ENCODE data around the gene MCC. TPM values are rescaled to one million over a fixed set of nuclear protein-coding genes. Genes with fewer than 3 reads are reported as not detected.

The MCC gene
- total and polyA plus RNA-seq, 4 donors, result 9.0 to 47.3 (median 14.7) TPM

DNA sequence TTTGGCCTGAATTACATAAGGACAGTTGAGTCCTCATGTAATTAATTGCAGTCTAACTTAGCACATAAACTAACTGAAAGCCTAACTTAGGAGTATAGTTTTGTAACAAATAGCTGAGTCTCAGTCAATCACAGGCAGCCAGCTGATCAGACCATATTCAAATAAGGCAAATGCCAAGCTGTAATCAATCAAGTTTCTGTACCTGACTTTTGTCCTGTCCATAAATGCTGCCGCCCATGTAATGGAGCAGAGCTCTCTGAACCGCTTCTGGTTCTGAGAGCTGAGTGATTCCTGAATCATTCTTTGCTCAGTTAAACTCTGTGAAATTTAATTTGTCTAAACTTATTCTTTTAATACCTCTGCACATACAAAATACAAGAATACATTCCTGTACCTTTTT lies 158.3 kb downstream of the MCC start:
- Histone ChIP-seq H3K4me3 (ENCODE audit: low read depth in 1 of 3, low read length in 3 of 3) (peak overlapping the region in 1 of 3 donors; percentile 6), H3K4me1 (ENCODE audit: control insufficient read depth in 4 of 4, insufficient read depth in 4 of 4, low read length in 3 of 4) (peaks cover 0 to 32% (median 14%) of the 10 kb centered on the region in 4 donors), H3K9ac (ENCODE audit: low read depth in 1 of 2, low read length in 2 of 2) (no peak overlapping the region), H3K9me3 (ENCODE audit: control insufficient read depth in 4 of 4, low read length in 3 of 4) (no peaks in the 10 kb centered on the region), H3K36me3 (ENCODE audit: control insufficient read depth in 4 of 4, insufficient read depth in 3 of 4, low read depth in 1 of 4, low read length in 3 of 4) (no peaks in the 10 kb centered on the region), H3K27me3 (ENCODE audit: control insufficient read depth in 4 of 4, insufficient read depth in 4 of 4, low read length in 3 of 4) (no peaks in the 10 kb centered on the region), H3K27ac (ENCODE audit: low read depth in 1 of 2, low read length in 2 of 2) (peak overlapping the region; percentile 49 to 70)
- WGBS, result 15% methylated on average over 2 of the region's 2 CpGs
- TF ChIP-seq SP1 (IDR thresholded peaks at IDR 0.05) (peak; percentile 29), RAD21 (IDR thresholded peaks at IDR 0.05) (no peak), HNF4G (IDR thresholded peaks at IDR 0.05) (no peak), FOXA1 (IDR thresholded peaks at IDR 0.05) (no peak), YY1 (IDR thresholded peaks at IDR 0.05) (peak; percentile 31), FOXA2 (IDR thresholded peaks at IDR 0.05) (no peak), EGR1 (IDR thresholded peaks at IDR 0.05; ENCODE audit: low read depth in 2 of 2) (no peak), HNF4A (conservative IDR thresholded peaks at IDR 0.05) (no peak), JUND (IDR thresholded peaks at IDR 0.05) (no peak), GABPA (IDR thresholded peaks at IDR 0.05 in 1 of 2, conservative IDR thresholded peaks at IDR 0.05 in 1 of 2) (peak in 1 of 2 donors; percentile 5), TAF1 (conservative IDR thresholded peaks at IDR 0.05) (peak; percentile 63), RXRA (IDR thresholded peaks at IDR 0.05) (peak in 1 of 2 donors; percentile 11), NR2F2 (IDR thresholded peaks at IDR 0.05) (no peak)
- TF ChIP-seq, protein P1, sequence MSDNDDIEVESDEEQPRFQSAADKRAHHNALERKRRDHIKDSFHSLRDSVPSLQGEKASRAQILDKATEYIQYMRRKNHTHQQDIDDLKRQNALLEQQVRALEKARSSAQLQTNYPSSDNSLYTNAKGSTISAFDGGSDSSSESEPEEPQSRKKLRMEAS (IDR thresholded peaks at IDR 0.05), result no peak
- TF ChIP-seq, protein P2, sequence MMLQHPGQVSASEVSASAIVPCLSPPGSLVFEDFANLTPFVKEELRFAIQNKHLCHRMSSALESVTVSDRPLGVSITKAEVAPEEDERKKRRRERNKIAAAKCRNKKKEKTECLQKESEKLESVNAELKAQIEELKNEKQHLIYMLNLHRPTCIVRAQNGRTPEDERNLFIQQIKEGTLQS (IDR thresholded peaks at IDR 0.05), result no peak
- TF ChIP-seq, protein P3, sequence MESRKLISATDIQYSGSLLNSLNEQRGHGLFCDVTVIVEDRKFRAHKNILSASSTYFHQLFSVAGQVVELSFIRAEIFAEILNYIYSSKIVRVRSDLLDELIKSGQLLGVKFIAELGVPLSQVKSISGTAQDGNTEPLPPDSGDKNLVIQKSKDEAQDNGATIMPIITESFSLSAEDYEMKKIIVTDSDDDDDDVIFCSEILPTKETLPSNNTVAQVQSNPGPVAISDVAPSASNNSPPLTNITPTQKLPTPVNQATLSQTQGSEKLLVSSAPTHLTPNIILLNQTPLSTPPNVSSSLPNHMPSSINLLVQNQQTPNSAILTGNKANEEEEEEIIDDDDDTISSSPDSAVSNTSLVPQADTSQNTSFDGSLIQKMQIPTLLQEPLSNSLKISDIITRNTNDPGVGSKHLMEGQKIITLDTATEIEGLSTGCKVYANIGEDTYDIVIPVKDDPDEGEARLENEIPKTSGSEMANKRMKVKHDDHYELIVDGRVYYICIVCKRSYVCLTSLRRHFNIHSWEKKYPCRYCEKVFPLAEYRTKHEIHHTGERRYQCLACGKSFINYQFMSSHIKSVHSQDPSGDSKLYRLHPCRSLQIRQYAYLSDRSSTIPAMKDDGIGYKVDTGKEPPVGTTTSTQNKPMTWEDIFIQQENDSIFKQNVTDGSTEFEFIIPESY (IDR thresholded peaks at IDR 0.05), result no peak
- TF ChIP-seq, protein P4, sequence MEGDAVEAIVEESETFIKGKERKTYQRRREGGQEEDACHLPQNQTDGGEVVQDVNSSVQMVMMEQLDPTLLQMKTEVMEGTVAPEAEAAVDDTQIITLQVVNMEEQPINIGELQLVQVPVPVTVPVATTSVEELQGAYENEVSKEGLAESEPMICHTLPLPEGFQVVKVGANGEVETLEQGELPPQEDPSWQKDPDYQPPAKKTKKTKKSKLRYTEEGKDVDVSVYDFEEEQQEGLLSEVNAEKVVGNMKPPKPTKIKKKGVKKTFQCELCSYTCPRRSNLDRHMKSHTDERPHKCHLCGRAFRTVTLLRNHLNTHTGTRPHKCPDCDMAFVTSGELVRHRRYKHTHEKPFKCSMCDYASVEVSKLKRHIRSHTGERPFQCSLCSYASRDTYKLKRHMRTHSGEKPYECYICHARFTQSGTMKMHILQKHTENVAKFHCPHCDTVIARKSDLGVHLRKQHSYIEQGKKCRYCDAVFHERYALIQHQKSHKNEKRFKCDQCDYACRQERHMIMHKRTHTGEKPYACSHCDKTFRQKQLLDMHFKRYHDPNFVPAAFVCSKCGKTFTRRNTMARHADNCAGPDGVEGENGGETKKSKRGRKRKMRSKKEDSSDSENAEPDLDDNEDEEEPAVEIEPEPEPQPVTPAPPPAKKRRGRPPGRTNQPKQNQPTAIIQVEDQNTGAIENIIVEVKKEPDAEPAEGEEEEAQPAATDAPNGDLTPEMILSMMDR (IDR thresholded peaks at IDR 0.05; ENCODE audit: low read depth, low read length, missing input control), result no peak
- TF ChIP-seq, protein P5, sequence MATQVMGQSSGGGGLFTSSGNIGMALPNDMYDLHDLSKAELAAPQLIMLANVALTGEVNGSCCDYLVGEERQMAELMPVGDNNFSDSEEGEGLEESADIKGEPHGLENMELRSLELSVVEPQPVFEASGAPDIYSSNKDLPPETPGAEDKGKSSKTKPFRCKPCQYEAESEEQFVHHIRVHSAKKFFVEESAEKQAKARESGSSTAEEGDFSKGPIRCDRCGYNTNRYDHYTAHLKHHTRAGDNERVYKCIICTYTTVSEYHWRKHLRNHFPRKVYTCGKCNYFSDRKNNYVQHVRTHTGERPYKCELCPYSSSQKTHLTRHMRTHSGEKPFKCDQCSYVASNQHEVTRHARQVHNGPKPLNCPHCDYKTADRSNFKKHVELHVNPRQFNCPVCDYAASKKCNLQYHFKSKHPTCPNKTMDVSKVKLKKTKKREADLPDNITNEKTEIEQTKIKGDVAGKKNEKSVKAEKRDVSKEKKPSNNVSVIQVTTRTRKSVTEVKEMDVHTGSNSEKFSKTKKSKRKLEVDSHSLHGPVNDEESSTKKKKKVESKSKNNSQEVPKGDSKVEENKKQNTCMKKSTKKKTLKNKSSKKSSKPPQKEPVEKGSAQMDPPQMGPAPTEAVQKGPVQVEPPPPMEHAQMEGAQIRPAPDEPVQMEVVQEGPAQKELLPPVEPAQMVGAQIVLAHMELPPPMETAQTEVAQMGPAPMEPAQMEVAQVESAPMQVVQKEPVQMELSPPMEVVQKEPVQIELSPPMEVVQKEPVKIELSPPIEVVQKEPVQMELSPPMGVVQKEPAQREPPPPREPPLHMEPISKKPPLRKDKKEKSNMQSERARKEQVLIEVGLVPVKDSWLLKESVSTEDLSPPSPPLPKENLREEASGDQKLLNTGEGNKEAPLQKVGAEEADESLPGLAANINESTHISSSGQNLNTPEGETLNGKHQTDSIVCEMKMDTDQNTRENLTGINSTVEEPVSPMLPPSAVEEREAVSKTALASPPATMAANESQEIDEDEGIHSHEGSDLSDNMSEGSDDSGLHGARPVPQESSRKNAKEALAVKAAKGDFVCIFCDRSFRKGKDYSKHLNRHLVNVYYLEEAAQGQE (IDR thresholded peaks at IDR 0.05), result no peak
- DNase-seq (ENCODE audit: low spot score), result no peak

Data from liver (tissue), 9 donors.